Umbilical cord (tissue), 2 donors: Measurements from ENCODE around the gene XXYLT1. TPM values are rescaled to one million over a fixed set of nuclear protein-coding genes. Genes with fewer than 3 reads are reported as not detected.

ENCODE experiments used
- DNase-seq: peaks from one replicate; pipeline ENCODE4 v3.0.0-alpha.2; 2015; ENCODE audit warnings: low spot score
- total RNA-seq: library from RNA; depleted of rRNA; stranded (reverse); fragments of >200 nt; gene quantifications from one replicate; pipeline ENCODE4 v1.2.3, GENCODE V29; 2014; ENCODE audit warnings: low replicate concordance; ENCODE audit not compliant: insufficient read depth

XXYLT1 gene
- total RNA-seq, 1 donor from 2014 or later: 21.4 TPM

GRCh38 chr3:195151866-195152541, 119.0 kb downstream of the XXYLT1 start:
- DNase-seq: no peak

- no peak for DNase-seq
Observed at GRCh38 chr3:195151402-195151801, 119.6 kb downstream of the XXYLT1 start.

GRCh38 chr3:195150181-195151118, 120.5 kb downstream of the XXYLT1 start:
- peak; percentile 72 for DNase-seq

- DNase-seq: no peak
Observed at GRCh38 chr3:195149292-195150030, 121.5 kb downstream of the XXYLT1 start.

- DNase-seq: no peak
Observed at GRCh38 chr3:195148549-195148948, 122.4 kb downstream of the XXYLT1 start.

- DNase-seq: no peak
Observed at GRCh38 chr3:195147649-195148080, 123.3 kb downstream of the XXYLT1 start.

GRCh38 chr3:195146131-195146530, 124.8 kb downstream of the XXYLT1 start:
- no peak for DNase-seq

GRCh38 chr3:195145579-195145978, 125.4 kb downstream of the XXYLT1 start:
- DNase-seq: no peak

- no peak for DNase-seq
Observed at GRCh38 chr3:195143221-195143620, 127.7 kb downstream of the XXYLT1 start.

- DNase-seq: no peak
Observed at GRCh38 chr3:195142519-195142918, 128.4 kb downstream of the XXYLT1 start.

- DNase-seq: no peak
Observed at GRCh38 chr3:195140816-195141793, 129.9 kb downstream of the XXYLT1 start.

- DNase-seq: no peak
Observed at GRCh38 chr3:195140410-195140809, 130.5 kb downstream of the XXYLT1 start.

GRCh38 chr3:195139876-195140240, 131.1 kb downstream of the XXYLT1 start:
- peak; percentile 42 for DNase-seq

- DNase-seq: no peak
Observed at GRCh38 chr3:195139091-195139875, 131.7 kb downstream of the XXYLT1 start.

GRCh38 chr3:195137638-195138588, 133.0 kb downstream of the XXYLT1 start:
- DNase-seq: no peak

GRCh38 chr3:195135917-195136316, 135.0 kb downstream of the XXYLT1 start:
- no peak for DNase-seq

GRCh38 chr3:195134431-195134830, 136.5 kb downstream of the XXYLT1 start:
- DNase-seq: no peak

GRCh38 chr3:195133462-195133861, 137.5 kb downstream of the XXYLT1 start:
- DNase-seq: no peak

GRCh38 chr3:195133013-195133412, 137.9 kb downstream of the XXYLT1 start:
- DNase-seq: no peak
